HepG2 (cell line): ENCODE measurements around the gene RCAN2. TPM values are rescaled to one million over a fixed set of nuclear protein-coding genes. Genes with fewer than 3 reads are reported as not detected.

Experiments
- ATAC-seq: fragments of 200-7000 bp; cut with Tn5 transposase; 3 replicates; pipeline ENCODE4 v1.9.1; 2020; ENCODE audit warnings: mild to moderate bottlenecking, moderate library complexity
- BruUV-seq: library from RNA; stranded (reverse); fragments of 400-500 nt; replicated peaks from 2 replicates; lab custom pipeline; 2021; lab: Mats Ljungman, UMichigan
- CTCF ChIA-PET: fragments of 300-600 bp; formaldehyde crosslinking; extraction: SDS; loops from one replicate; lab custom pipeline; 2021; ENCODE audit warnings: low total read pairs, inconsistent platforms, low intra/inter-chr PET ratio; lab: Yijun Ruan, JAX
- POLR2A ChIA-PET: fragments of 350-600 bp; sonication (Branson Sonifier 250); formaldehyde crosslinking; loops from one replicate; lab custom pipeline; 2020; ENCODE audit warnings: antibody characterized with exemption, inconsistent platforms; lab: Yijun Ruan, JAX
- DNase-seq: peaks from one replicate; pipeline ENCODE4 v3.0.0-alpha.2; 2015; ENCODE audit warnings: low spot score
- FAIRE-seq: peaks from 3 replicates; lab custom pipeline; 2011; peaks lifted over from hg19 to GRCh38; lab: Jason Lieb, UNC
- H2AFZ ChIP-seq: one replicate; pipeline ENCODE4 v1.6.1; 2011; ENCODE audit warnings: low read length, inconsistent platforms
- H3K27ac ChIP-seq: fragments of 300-600 bp; 3 replicates; pipeline ENCODE4 v1.8.0; 2011; ENCODE audit warnings: mixed run types, mild to moderate bottlenecking, mixed read lengths, low read length, inconsistent platforms; ENCODE audit not compliant: insufficient read depth; ENCODE audit errors: extremely low read length
- H3K27me3 ChIP-seq, 2 experiments: fragments of 200-600 bp in 1 of 2; 2 replicates in 1 of 2; 3 replicates in 1 of 2; pipeline versions ENCODE4 v1.6.0 to v1.8.0; 2011; ENCODE audit warnings: low read length in 2 of 2, mild to moderate bottlenecking in 2 of 2, moderate library complexity in 2 of 2, inconsistent platforms in 1 of 2; ENCODE audit not compliant: insufficient read depth in 2 of 2, control insufficient read depth in 1 of 2
- H3K36me3 ChIP-seq, 2 experiments: fragments of 200-600 bp in 1 of 2; replicated peaks in 1 of 2; 2 replicates in 1 of 2; 3 replicates in 1 of 2; pipeline versions ENCODE4 v1.5.1 to v1.8.0; 2011; ENCODE audit warnings: low read length in 2 of 2, inconsistent platforms in 1 of 2; ENCODE audit not compliant: insufficient read depth in 2 of 2, control insufficient read depth in 1 of 2
- H3K4me1 ChIP-seq: 2 replicates; pipeline ENCODE4 v1.5.1; 2012; ENCODE audit warnings: low read length, inconsistent platforms; ENCODE audit not compliant: insufficient read depth
- H3K4me2 ChIP-seq: 2 replicates; pipeline ENCODE4 v1.6.0; 2011; ENCODE audit warnings: low read depth, low read length, inconsistent platforms
- H3K4me3 ChIP-seq, 3 experiments: fragments of 200-600 bp in 1 of 3; sonication (generic), shearing (Covaris generic) in 1 of 3; replicated peaks in 1 of 3; 2 replicates each; pipeline ENCODE4 v1.5.1; 2011 to 2016; ENCODE audit warnings: low read length in 3 of 3, inconsistent platforms in 2 of 3, low read depth in 2 of 3, mild to moderate bottlenecking in 2 of 3, control low read depth in 1 of 3, mixed read lengths in 1 of 3; ENCODE audit not compliant: insufficient read depth in 1 of 3
- H3K79me2 ChIP-seq: one replicate; pipeline ENCODE4 v1.6.1; 2011; ENCODE audit warnings: low read length, inconsistent platforms; ENCODE audit not compliant: insufficient read depth
- H3K9ac ChIP-seq: 2 replicates; pipeline ENCODE4 v1.6.0; 2011; ENCODE audit warnings: mild to moderate bottlenecking, low read depth, low read length, inconsistent platforms; ENCODE audit not compliant: insufficient read depth
- H3K9me3 ChIP-seq: 2 replicates; pipeline ENCODE4 v1.5.1; 2012; ENCODE audit warnings: mild to moderate bottlenecking, low read length
- H4K20me1 ChIP-seq: 2 replicates; pipeline ENCODE4 v1.6.0; 2011; ENCODE audit warnings: inconsistent platforms, mild to moderate bottlenecking, low read length, moderate library complexity; ENCODE audit not compliant: insufficient read depth
- AGO2 ChIP-seq: fragments of 200-400 bp; formaldehyde crosslinking; optimal IDR thresholded peaks from 2 replicates; pipeline ENCODE3; 2017; ENCODE audit warnings: mild to moderate bottlenecking, low read depth, low read length, moderate library complexity
- ARNT2 ChIP-seq: sonication (generic); formaldehyde crosslinking; IDR thresholded peaks from 2 replicates; pipeline ENCODE4 v1.8.0; 2022; ENCODE audit warnings: mild to moderate bottlenecking, low read depth, missing genetic modification reagents, moderate library complexity
- ATF6 ChIP-seq: sonication (generic); formaldehyde crosslinking; conservative IDR thresholded peaks from 2 replicates; pipeline ENCODE4 v1.4.0; 2020; ENCODE audit warnings: missing genetic modification reagents
- CBFB ChIP-seq: sonication (generic); formaldehyde crosslinking; IDR thresholded peaks from 2 replicates; pipeline ENCODE4 v1.4.0; 2020; ENCODE audit warnings: missing genetic modification reagents
- CCAR2 ChIP-seq: fragments of 200-400 bp; formaldehyde crosslinking; optimal IDR thresholded peaks from 2 replicates; pipeline ENCODE3; 2018; ENCODE audit warnings: low read depth, mild to moderate bottlenecking, low read length, moderate library complexity
- CCDC6 ChIP-seq: sonication (generic); formaldehyde crosslinking; IDR thresholded peaks from 2 replicates; pipeline ENCODE4 v1.8.1; 2022; ENCODE audit warnings: mild to moderate bottlenecking, missing genetic modification reagents, moderate library complexity
- CSRNP2 ChIP-seq: sonication (generic); formaldehyde crosslinking; conservative IDR thresholded peaks from 2 replicates; pipeline ENCODE4 v1.8.0; 2022; ENCODE audit warnings: low read depth, missing genetic modification reagents
- PHB2 ChIP-seq: fragments of 450-650 bp; IDR thresholded peaks from 2 replicates; pipeline ENCODE4 v1.6.1; 2018; ENCODE audit not compliant: partially characterized antibody
- SKIL ChIP-seq: sonication (generic); formaldehyde crosslinking; IDR thresholded peaks from 2 replicates; pipeline ENCODE4 v1.8.0; 2022; ENCODE audit warnings: missing genetic modification reagents, mild to moderate bottlenecking, moderate library complexity, borderline replicate concordance
- YY1 ChIP-seq: IDR thresholded peaks from 2 replicates; pipeline ENCODE4 v1.6.1; 2011; ENCODE audit warnings: low read length, low read depth, moderate library complexity, mild to moderate bottlenecking; ENCODE audit not compliant: insufficient read depth, insufficient replicate concordance
- ZNF292 ChIP-seq: sonication (generic); formaldehyde crosslinking; IDR thresholded peaks from 2 replicates; pipeline ENCODE4 v1.8.1; 2022; ENCODE audit warnings: mild to moderate bottlenecking, low read depth, missing genetic modification reagents, borderline replicate concordance
- ZNF460 ChIP-seq: sonication (generic); formaldehyde crosslinking; IDR thresholded peaks from 2 replicates; pipeline ENCODE4 v1.5.1; 2020; ENCODE audit warnings: missing genetic modification reagents, mild to moderate bottlenecking, borderline replicate concordance
- ZNF800 ChIP-seq: sonication (generic); formaldehyde crosslinking; IDR thresholded peaks from 2 replicates; pipeline ENCODE4 v1.4.0; 2020; ENCODE audit warnings: missing genetic modification reagents
- WGBS: methylation state at CpG from one replicate; pipeline ENCODE4 v1.1.6; 2017; ENCODE audit warnings: low lambda C conversion rate; 5-methylcytosine and 5-hydroxymethylcytosine counted together
- in situ Hi-C: cut with HindIII; loops from 2 replicates; pipeline ENCODE4 v1.10.0; 2017; ENCODE audit warnings: low pct_unique_long_range_greater_than_20kb; ENCODE audit not compliant: extremely low pct_ligation_motif_present
- intact Hi-C: fragments of 100-400 bp; cut with micrococcal nuclease; formaldehyde crosslinking; loops from one replicate; pipeline ENCODE4 v1.10.0; 2022; ENCODE audit not compliant: unreplicated experiment
- polyA plus RNA-seq, 8 experiments: library from polyadenylated mRNA; depleted of rRNA in 3 of 8; stranded (reverse) in 7 of 8; unstranded in 1 of 8; fragments of >200 nt; fragmentation: Illumina TruSeq in 4 of 8; extraction: Trizol in 4 of 8; gene quantifications; 2 replicates each; pipeline versions ENCODE4 v1.2.1 to v1.2.3, GENCODE V29; 2011 to 2016; ENCODE audit warnings: low read depth in 4 of 8, missing spikeins in 1 of 8, mixed read lengths in 1 of 8; ENCODE audit not compliant: insufficient read depth in 1 of 8
- total RNA-seq, 5 experiments: library from RNA; depleted of rRNA; stranded (reverse); fragments of >200 nt; fragmentation: Illumina TruSeq; extraction: Trizol; gene quantifications; 2 replicates each; pipeline ENCODE4 v1.2.3, GENCODE V29; 2016; ENCODE audit warnings: low read depth in 1 of 5

The RCAN2 gene
- total and polyA plus RNA-seq, 2 of the 13 experiments (the other 11 are each of a cell fraction or from before 2014, with no cell fraction given) = not detected

- no peak for TF ChIP-seq SKIL (CRISPR knock-in tag)
Observed at GRCh38 chr6:46288835-46289234, 202.4 kb downstream of the RCAN2 start (continued).

- ATAC-seq = no peak
- Histone ChIP-seq H3K36me3 (no peaks in the 10 kb centered on the region), H3K27me3 (no peaks in the 10 kb centered on the region), H2AFZ (no peak overlapping the region), H3K4me3 (no peak overlapping the region), H3K9ac (no peak overlapping the region), H4K20me1 (no peaks in the 10 kb centered on the region), H3K27ac (no peak overlapping the region), H3K79me2 (no peaks in the 10 kb centered on the region), H3K4me2 (no peak overlapping the region)
- 16% methylated on average over 5 of the region's 5 CpGs for WGBS
- BruUV-seq = no TSS peak
- in situ Hi-C loops (no loop called here), intact Hi-C loops (no loop called here)
- no peak for DNase-seq
- POLR2A ChIA-PET = no interaction called here
- CTCF ChIA-PET = no interaction called here
- TF ChIP-seq CCAR2 = no peak
- no peak for TF ChIP-seq ATF6 (CRISPR knock-in tag)
- TF ChIP-seq ZNF460 = no peak
- no peak for TF ChIP-seq ARNT2 (CRISPR knock-in tag)
- TF ChIP-seq YY1 = no peak
- TF ChIP-seq AGO2 = no peak
- TF ChIP-seq PHB2 = no peak
- no peak for TF ChIP-seq CCDC6 (CRISPR knock-in tag)
- no peak for TF ChIP-seq CSRNP2
- no peak for TF ChIP-seq ZNF292 (CRISPR knock-in tag)
- TF ChIP-seq CBFB (CRISPR knock-in tag) = no peak
- no peak for TF ChIP-seq ZNF800 (CRISPR knock-in tag)
- TF ChIP-seq, all 625 proteins: peak for 0
- no peak for FAIRE-seq
- Histone ChIP-seq H3K9me3 (no peaks in the 10 kb centered on the region), H3K4me1 (no peaks in the 10 kb centered on the region)
Observed at GRCh38 chr6:46287681-46288080, 203.6 kb downstream of the RCAN2 start.
